ENCODE data around the gene CNTLN.
"Not testable (repeated sequence)": the region's sequence is repeated elsewhere in the genome, so short reads cannot be mapped to it uniquely, and the experiment has no call there.

The CNTLN gene

GRCh38 chr9:17433526-17433925, 298.7 kb downstream of the CNTLN start:
- no peaks in the 10 kb centered on the region for H3K4me1 ChIP-seq (ENCODE audit: control insufficient read depth in 1 of 2, insufficient read depth in 2 of 2, low read length in 2 of 2)

GRCh38 chr9:17436854-17437253, 302.0 kb downstream of the CNTLN start:
- Histone ChIP-seq H2BK5ac (ENCODE audit: low read depth, low read length, poor library complexity) (no peak overlapping the region), H3K4me2 (ENCODE audit: low read length) (no peak overlapping the region), H3K23ac (ENCODE audit: low read length) (no peak overlapping the region), H2AK5ac (ENCODE audit: low read length) (no peak overlapping the region), H3K79me2 (ENCODE audit: control insufficient read depth, insufficient read depth, low read length, poor library complexity) (no peaks in the 10 kb centered on the region), H3K4me3 (ENCODE audit: low read depth, low read length) (no peak overlapping the region), H3K27me3 (ENCODE audit: insufficient read depth, low read length) (no peaks in the 10 kb centered on the region), H2BK120ac (ENCODE audit: insufficient read depth, low read length, poor library complexity) (no peak overlapping the region), H4K8ac (ENCODE audit: low read depth, low read length) (no peak overlapping the region), H3K79me1 (ENCODE audit: low read length) (no peaks in the 10 kb centered on the region), H3K9ac (ENCODE audit: low read length) (no peak overlapping the region), H3K4me1 (ENCODE audit: control insufficient read depth in 1 of 2, insufficient read depth in 2 of 2, low read length in 2 of 2) (no peaks in the 10 kb centered on the region), H4K12ac (ENCODE audit: low read depth, low read length) (no peak overlapping the region), H3K9me3 (ENCODE audit: insufficient read depth, low read depth, low read length) (no peaks in the 10 kb centered on the region), H3K36me3 (ENCODE audit: control insufficient read depth in 1 of 2, insufficient read depth in 2 of 2, low read length in 2 of 2) (no peaks in the 10 kb centered on the region), H2BK12ac (ENCODE audit: low read length) (no peak overlapping the region), H3K18ac (ENCODE audit: low read length) (no peak overlapping the region), H3K27ac (ENCODE audit: low read depth, low read length) (no peak overlapping the region), H4K91ac (ENCODE audit: low read depth, low read length) (no peak overlapping the region), H3K4ac (ENCODE audit: low read depth, low read length) (no peak overlapping the region), H3K14ac (ENCODE audit: low read length) (no peak overlapping the region), H2AFZ (ENCODE audit: insufficient read depth, low read length, poor library complexity) (no peak overlapping the region)
- no peak for DNase-seq
- no CpG with 5 or more reads among the region's 7 CpGs for WGBS (ENCODE audit: extremely low coverage, insufficient coverage, insufficient read length)

More at GRCh38 chr9:17433526-17433925, 298.7 kb downstream of the CNTLN start:
- Histone ChIP-seq H3K4ac (ENCODE audit: low read depth, low read length) (no peak overlapping the region), H3K27ac (ENCODE audit: low read depth, low read length) (no peak overlapping the region), H3K79me1 (ENCODE audit: low read length) (no peaks in the 10 kb centered on the region), H2BK120ac (ENCODE audit: insufficient read depth, low read length, poor library complexity) (no peak overlapping the region), H3K4me3 (ENCODE audit: low read depth, low read length) (no peak overlapping the region), H3K18ac (ENCODE audit: low read length) (no peak overlapping the region), H3K36me3 (ENCODE audit: control insufficient read depth in 1 of 2, insufficient read depth in 2 of 2, low read length in 2 of 2) (no peaks in the 10 kb centered on the region), H3K4me2 (ENCODE audit: low read length) (no peak overlapping the region), H3K9me3 (ENCODE audit: insufficient read depth, low read depth, low read length) (no peaks in the 10 kb centered on the region), H4K12ac (ENCODE audit: low read depth, low read length) (no peak overlapping the region), H2BK12ac (ENCODE audit: low read length) (no peak overlapping the region), H4K8ac (ENCODE audit: low read depth, low read length) (no peak overlapping the region), H3K27me3 (ENCODE audit: insufficient read depth, low read length) (no peaks in the 10 kb centered on the region), H2BK5ac (ENCODE audit: low read depth, low read length, poor library complexity) (no peak overlapping the region), H4K91ac (ENCODE audit: low read depth, low read length) (no peak overlapping the region), H3K79me2 (ENCODE audit: control insufficient read depth, insufficient read depth, low read length, poor library complexity) (no peaks in the 10 kb centered on the region), H2AK5ac (ENCODE audit: low read length) (no peak overlapping the region), H2AFZ (ENCODE audit: insufficient read depth, low read length, poor library complexity) (no peak overlapping the region), H3K14ac (ENCODE audit: low read length) (no peak overlapping the region), H3K9ac (ENCODE audit: low read length) (no peak overlapping the region), H3K23ac (ENCODE audit: low read length) (no peak overlapping the region)
- DNase-seq, result peak; percentile 77 to 89
- no CpG with 5 or more reads among the region's 6 CpGs for WGBS (ENCODE audit: extremely low coverage, insufficient coverage, insufficient read length)

GRCh38 chr9:17437813-17438212, 303.0 kb downstream of the CNTLN start:
- H3K14ac ChIP-seq (ENCODE audit: low read length), result no peak overlapping the region
- H3K79me2 ChIP-seq (ENCODE audit: control insufficient read depth, insufficient read depth, low read length, poor library complexity), result no peaks in the 10 kb centered on the region
- DNase-seq, result no peak
- H3K36me3 ChIP-seq (ENCODE audit: control insufficient read depth in 1 of 2, insufficient read depth in 2 of 2, low read length in 2 of 2), result no peaks in the 10 kb centered on the region
- no peak overlapping the region for H3K27ac ChIP-seq (ENCODE audit: low read depth, low read length)
- no peaks in the 10 kb centered on the region for H3K4me1 ChIP-seq (ENCODE audit: control insufficient read depth in 1 of 2, insufficient read depth in 2 of 2, low read length in 2 of 2)
- no peak overlapping the region for H3K23ac ChIP-seq (ENCODE audit: low read length)
- H2BK120ac ChIP-seq (ENCODE audit: insufficient read depth, low read length, poor library complexity), result no peak overlapping the region
- no peak overlapping the region for H4K91ac ChIP-seq (ENCODE audit: low read depth, low read length)
- no peak overlapping the region for H2BK12ac ChIP-seq (ENCODE audit: low read length)
- no peak overlapping the region for H3K9ac ChIP-seq (ENCODE audit: low read length)
- H3K18ac ChIP-seq (ENCODE audit: low read length), result no peak overlapping the region
- no peaks in the 10 kb centered on the region for H3K27me3 ChIP-seq (ENCODE audit: insufficient read depth, low read length)
- no peak overlapping the region for H2AK5ac ChIP-seq (ENCODE audit: low read length)
- H4K12ac ChIP-seq (ENCODE audit: low read depth, low read length), result no peak overlapping the region
- H3K4ac ChIP-seq (ENCODE audit: low read depth, low read length), result no peak overlapping the region
- H4K8ac ChIP-seq (ENCODE audit: low read depth, low read length), result no peak overlapping the region
- H2BK5ac ChIP-seq (ENCODE audit: low read depth, low read length, poor library complexity), result no peak overlapping the region
- no CpG with 5 or more reads among the region's 2 CpGs for WGBS (ENCODE audit: extremely low coverage, insufficient coverage, insufficient read length)
- H3K79me1 ChIP-seq (ENCODE audit: low read length), result no peaks in the 10 kb centered on the region
- H3K4me2 ChIP-seq (ENCODE audit: low read length), result no peak overlapping the region
- H2AFZ ChIP-seq (ENCODE audit: insufficient read depth, low read length, poor library complexity), result no peak overlapping the region
- no peaks in the 10 kb centered on the region for H3K9me3 ChIP-seq (ENCODE audit: insufficient read depth, low read depth, low read length)
- no peak overlapping the region for H3K4me3 ChIP-seq (ENCODE audit: low read depth, low read length)

GRCh38 chr9:17445126-17445525, 310.3 kb downstream of the CNTLN start:
- not testable (repeated sequence) for H3K4ac ChIP-seq (ENCODE audit: low read depth, low read length); H3K9me3 ChIP-seq (ENCODE audit: insufficient read depth, low read depth, low read length); H2AK5ac ChIP-seq (ENCODE audit: low read length); H3K14ac ChIP-seq (ENCODE audit: low read length); DNase-seq; H3K9ac ChIP-seq (ENCODE audit: low read length); H3K27me3 ChIP-seq (ENCODE audit: insufficient read depth, low read length); H4K8ac ChIP-seq (ENCODE audit: low read depth, low read length); H3K79me2 ChIP-seq (ENCODE audit: control insufficient read depth, insufficient read depth, low read length, poor library complexity); H3K23ac ChIP-seq (ENCODE audit: low read length); H4K91ac ChIP-seq (ENCODE audit: low read depth, low read length); H4K12ac ChIP-seq (ENCODE audit: low read depth, low read length); H3K27ac ChIP-seq (ENCODE audit: low read depth, low read length); H3K18ac ChIP-seq (ENCODE audit: low read length); H2BK5ac ChIP-seq (ENCODE audit: low read depth, low read length, poor library complexity); H3K4me2 ChIP-seq (ENCODE audit: low read length); H3K4me1 ChIP-seq (ENCODE audit: control insufficient read depth in 1 of 2, insufficient read depth in 2 of 2, low read length in 2 of 2); H3K79me1 ChIP-seq (ENCODE audit: low read length); H2BK120ac ChIP-seq (ENCODE audit: insufficient read depth, low read length, poor library complexity); H2AFZ ChIP-seq (ENCODE audit: insufficient read depth, low read length, poor library complexity); H2BK12ac ChIP-seq (ENCODE audit: low read length); H3K36me3 ChIP-seq (ENCODE audit: control insufficient read depth in 1 of 2, insufficient read depth in 2 of 2, low read length in 2 of 2); H3K4me3 ChIP-seq (ENCODE audit: low read depth, low read length)
- no CpG with 5 or more reads among the region's 3 CpGs for WGBS (ENCODE audit: extremely low coverage, insufficient coverage, insufficient read length)
